Breast epithelium (tissue), 4 donors: Measurements from ENCODE around the gene IL12RB2. TPM values are rescaled to one million over a fixed set of nuclear protein-coding genes. Genes with fewer than 3 reads are reported as not detected.

Experiments
- DNase-seq, 2 donors: peaks; one replicate each; pipeline ENCODE4 v3.0.0-alpha.2; 2019; ENCODE audit warnings: low spot score in 2 of 2
- H3K27ac ChIP-seq, 2 donors: fragments of 200-600 bp; sonication (generic) in 1 of 2; one replicate each; pipeline ENCODE4 v1.5.1; 2016 to 2019; ENCODE audit warnings: mild to moderate bottlenecking in 1 of 2
- H3K27me3 ChIP-seq, 2 donors: fragments of 200-600 bp; sonication (generic) in 1 of 2; one replicate each; pipeline versions ENCODE4 v1.5.1 to v1.6.0; 2017 to 2019; ENCODE audit warnings: control low read depth in 1 of 2, mild to moderate bottlenecking in 1 of 2
- H3K36me3 ChIP-seq: fragments of 200-600 bp; one replicate; pipeline ENCODE4 v1.5.1; 2019
- H3K4me1 ChIP-seq, 2 donors: fragments of 200-600 bp; sonication (generic); one replicate each; pipeline ENCODE4 v1.5.1; 2016 to 2019; ENCODE audit warnings: control low read depth in 1 of 2
- H3K4me3 ChIP-seq, 3 donors: fragments of 200-600 bp; sonication (generic); 1 replicate in 2 of 3; 2 replicates in 1 of 3; pipeline ENCODE4 v1.5.1; 2016 to 2019; ENCODE audit warnings: mild to moderate bottlenecking in 3 of 3, moderate library complexity in 2 of 3
- H3K9me3 ChIP-seq, 2 donors: fragments of 200-600 bp; sonication (generic) in 1 of 2; one replicate each; pipeline ENCODE4 v1.5.1; 2016 to 2019; ENCODE audit warnings: control low read depth in 1 of 2
- POLR2A ChIP-seq: fragments of 450-650 bp; IDR thresholded peaks from one replicate; pipeline ENCODE4 v1.6.1; 2016; ENCODE audit warnings: antibody characterized with exemption, mild to moderate bottlenecking, moderate library complexity
- POLR2AphosphoS5 ChIP-seq, 3 donors: sonication (generic); formaldehyde crosslinking; IDR thresholded peaks; one replicate each; pipeline ENCODE4 v1.6.1; 2017; ENCODE audit warnings: antibody characterized with exemption in 3 of 3
- intact Hi-C: fragments of 100-400 bp; cut with DNase I; formaldehyde crosslinking; loops from one replicate; pipeline ENCODE4 v1.15.1; 2023; ENCODE audit warnings: low total_unique reads
- total RNA-seq, 3 donors: library from RNA; depleted of rRNA; stranded (reverse); fragments of >200 nt; gene quantifications; one replicate each; pipeline ENCODE4 v1.1.0, GENCODE V29; 2016
- TF ChIP-seq, protein P1 (sequence below), 3 donors: fragments of 450-650 bp; IDR thresholded peaks; one replicate each; pipeline ENCODE4 v1.5.1; 2016 to 2017; ENCODE audit warnings: antibody characterized with exemption in 3 of 3, mild to moderate bottlenecking in 3 of 3, moderate library complexity in 3 of 3

IL12RB2 gene
- total RNA-seq, 3 donors from 2014 or later, result 0.33 to 5.1 (median 0.59) TPM

DNA sequence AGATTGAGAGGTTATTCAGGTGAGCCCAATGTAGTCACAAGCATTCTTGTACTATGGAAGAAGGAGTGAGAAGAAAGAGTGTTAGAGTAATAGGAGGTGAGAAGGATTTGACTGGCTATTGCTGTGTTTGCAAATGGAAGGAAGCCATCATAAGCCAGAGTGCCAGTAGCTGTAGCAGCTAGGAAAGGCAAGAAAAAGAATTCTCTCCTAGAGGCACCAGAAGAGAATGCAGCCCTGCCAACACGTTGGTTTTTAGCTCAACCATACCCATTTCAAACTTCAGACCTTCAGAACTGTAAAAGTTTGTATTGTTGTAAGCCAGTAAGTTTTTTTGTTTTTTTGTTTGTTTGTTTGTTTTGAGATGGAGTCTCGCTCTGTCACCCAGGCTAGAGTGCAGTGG lies 8.9 kb upstream of the IL12RB2 start:
- Histone ChIP-seq H3K4me1 (no peaks in the 10 kb centered on the region), H3K27ac (no peak overlapping the region), H3K27me3 (no peaks in the 10 kb centered on the region), H3K9me3 (no peaks in the 10 kb centered on the region), H3K4me3 (no peak overlapping the region), H3K36me3 (no peaks in the 10 kb centered on the region)
- no peak for DNase-seq
- TF ChIP-seq POLR2A (no peak), POLR2AphosphoS5 (IDR thresholded peaks at IDR 0.05) (no peak)
- TF ChIP-seq, protein P1, sequence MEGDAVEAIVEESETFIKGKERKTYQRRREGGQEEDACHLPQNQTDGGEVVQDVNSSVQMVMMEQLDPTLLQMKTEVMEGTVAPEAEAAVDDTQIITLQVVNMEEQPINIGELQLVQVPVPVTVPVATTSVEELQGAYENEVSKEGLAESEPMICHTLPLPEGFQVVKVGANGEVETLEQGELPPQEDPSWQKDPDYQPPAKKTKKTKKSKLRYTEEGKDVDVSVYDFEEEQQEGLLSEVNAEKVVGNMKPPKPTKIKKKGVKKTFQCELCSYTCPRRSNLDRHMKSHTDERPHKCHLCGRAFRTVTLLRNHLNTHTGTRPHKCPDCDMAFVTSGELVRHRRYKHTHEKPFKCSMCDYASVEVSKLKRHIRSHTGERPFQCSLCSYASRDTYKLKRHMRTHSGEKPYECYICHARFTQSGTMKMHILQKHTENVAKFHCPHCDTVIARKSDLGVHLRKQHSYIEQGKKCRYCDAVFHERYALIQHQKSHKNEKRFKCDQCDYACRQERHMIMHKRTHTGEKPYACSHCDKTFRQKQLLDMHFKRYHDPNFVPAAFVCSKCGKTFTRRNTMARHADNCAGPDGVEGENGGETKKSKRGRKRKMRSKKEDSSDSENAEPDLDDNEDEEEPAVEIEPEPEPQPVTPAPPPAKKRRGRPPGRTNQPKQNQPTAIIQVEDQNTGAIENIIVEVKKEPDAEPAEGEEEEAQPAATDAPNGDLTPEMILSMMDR (IDR thresholded peaks at IDR 0.05), result no peak
- intact Hi-C loops, result no loop called here

DNA sequence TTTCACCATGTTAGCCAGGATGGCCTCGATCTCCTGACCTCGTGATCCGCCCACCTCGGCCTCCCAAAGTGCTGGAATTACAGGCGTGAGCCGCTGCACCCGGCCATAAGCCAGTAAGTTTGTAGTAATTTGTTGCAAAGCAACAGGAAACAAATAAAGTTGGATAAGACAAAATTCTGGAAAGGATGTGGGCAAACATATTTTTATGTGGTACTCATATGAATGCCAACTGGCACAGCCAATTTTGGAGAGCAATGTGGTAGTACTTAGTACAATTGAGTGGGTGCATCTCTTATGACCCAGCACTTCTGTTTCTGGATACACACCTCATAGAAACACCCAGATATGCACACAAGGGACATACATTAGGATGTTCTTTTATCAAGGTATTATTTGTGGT lies 8.4 kb upstream of the IL12RB2 start:
- Histone ChIP-seq H3K36me3 (no peaks in the 10 kb centered on the region), H3K27me3 (no peaks in the 10 kb centered on the region), H3K9me3 (no peaks in the 10 kb centered on the region), H3K27ac (no peak overlapping the region), H3K4me1 (no peaks in the 10 kb centered on the region), H3K4me3 (no peak overlapping the region)
- intact Hi-C loops, result no loop called here
- DNase-seq, result no peak
- TF ChIP-seq, protein P1 (IDR thresholded peaks at IDR 0.05), result no peak
- TF ChIP-seq POLR2AphosphoS5 (IDR thresholded peaks at IDR 0.05), result no peak
- TF ChIP-seq POLR2A, result no peak

DNA sequence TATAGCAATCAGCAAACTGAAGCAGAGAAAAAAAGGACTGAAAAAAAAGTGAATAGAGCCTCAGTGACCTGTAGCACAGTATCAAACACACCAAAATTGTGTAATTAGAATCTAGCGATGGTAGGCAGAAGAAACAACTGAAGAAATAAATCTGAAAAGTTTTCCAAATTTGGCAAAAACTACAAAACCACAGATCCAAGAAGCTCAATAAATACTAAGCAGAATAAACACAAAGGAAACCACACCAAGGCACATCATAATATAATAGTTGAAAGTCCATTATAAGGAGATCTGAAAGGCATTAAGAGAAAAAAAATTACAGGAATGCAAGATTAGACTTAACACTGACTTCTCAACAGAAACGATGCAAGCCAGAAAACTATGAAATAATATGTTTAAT lies 7.1 kb upstream of the IL12RB2 start:
- H3K4me1 ChIP-seq, result no peaks in the 10 kb centered on the region
- intact Hi-C loops, result no loop called here
- no peak for DNase-seq
- no peaks in the 10 kb centered on the region for H3K36me3 ChIP-seq
- no peak overlapping the region for H3K4me3 ChIP-seq
- H3K27me3 ChIP-seq, result no peaks in the 10 kb centered on the region
- H3K9me3 ChIP-seq, result no peaks in the 10 kb centered on the region
- no peak overlapping the region for H3K27ac ChIP-seq
- TF ChIP-seq POLR2AphosphoS5 (IDR thresholded peaks at IDR 0.05), result no peak

DNA sequence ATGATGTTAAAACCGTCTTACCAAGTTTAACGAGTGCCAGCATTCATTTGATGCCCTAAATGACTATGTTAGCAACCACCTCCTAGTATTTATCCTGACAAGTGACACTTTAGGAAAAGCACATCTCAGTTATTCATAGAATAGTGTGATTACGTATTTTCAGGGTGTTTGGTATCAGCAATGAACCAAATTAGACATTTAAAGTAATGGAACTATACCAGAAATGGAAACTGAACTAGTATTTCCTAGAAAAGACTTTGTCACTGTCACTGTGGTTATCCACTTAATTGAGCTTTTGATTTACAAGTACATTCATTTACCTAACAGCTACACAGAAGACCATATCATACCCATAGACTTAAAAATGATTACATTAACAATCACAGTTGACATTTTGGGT lies 3.6 kb upstream of the IL12RB2 start:
- H3K4me3 ChIP-seq, result no peak overlapping the region
- intact Hi-C loops, result no loop called here
- H3K36me3 ChIP-seq, result no peaks in the 10 kb centered on the region
- no peaks in the 10 kb centered on the region for H3K4me1 ChIP-seq
- no peaks in the 10 kb centered on the region for H3K9me3 ChIP-seq
- H3K27ac ChIP-seq, result no peak overlapping the region
- peaks cover 0 to 17% of the 10 kb centered on the region in 2 donors for H3K27me3 ChIP-seq
- DNase-seq, result no peak
- TF ChIP-seq, protein P1 (IDR thresholded peaks at IDR 0.05), result no peak
- TF ChIP-seq POLR2AphosphoS5 (IDR thresholded peaks at IDR 0.05) (no peak), POLR2A (no peak)

DNA sequence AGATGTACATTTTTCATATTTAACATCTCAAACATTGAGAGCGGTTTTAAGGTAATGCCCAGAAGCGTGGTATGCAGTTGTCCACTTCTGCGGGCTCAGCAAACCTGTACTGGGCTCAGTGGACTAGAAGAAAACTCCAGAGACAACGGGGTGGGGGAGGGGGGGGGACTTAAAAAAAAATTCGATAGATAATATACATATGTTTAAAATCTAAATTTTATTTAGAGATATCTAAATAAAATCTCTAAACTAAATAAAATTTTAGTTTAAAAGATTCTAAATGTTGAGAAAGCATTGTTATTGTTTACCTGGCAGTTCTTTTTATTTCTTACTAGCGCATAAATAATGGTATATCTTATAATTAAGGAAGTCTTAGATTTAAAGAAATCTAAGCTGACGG lies 1.1 kb upstream of the IL12RB2 start:
- no peak overlapping the region for H3K4me3 ChIP-seq
- H3K4me1 ChIP-seq, result no peaks in the 10 kb centered on the region
- no peak for TF ChIP-seq POLR2AphosphoS5 (IDR thresholded peaks at IDR 0.05)
- TF ChIP-seq, protein P1 (IDR thresholded peaks at IDR 0.05), result no peak
- TF ChIP-seq POLR2A, result no peak
- no peak overlapping the region for H3K27ac ChIP-seq
- peaks cover 0 to 17% of the 10 kb centered on the region in 2 donors for H3K27me3 ChIP-seq
- no peaks in the 10 kb centered on the region for H3K9me3 ChIP-seq
- DNase-seq, result no peak
- H3K36me3 ChIP-seq, result no peaks in the 10 kb centered on the region
- intact Hi-C loops, result no loop called here

DNA sequence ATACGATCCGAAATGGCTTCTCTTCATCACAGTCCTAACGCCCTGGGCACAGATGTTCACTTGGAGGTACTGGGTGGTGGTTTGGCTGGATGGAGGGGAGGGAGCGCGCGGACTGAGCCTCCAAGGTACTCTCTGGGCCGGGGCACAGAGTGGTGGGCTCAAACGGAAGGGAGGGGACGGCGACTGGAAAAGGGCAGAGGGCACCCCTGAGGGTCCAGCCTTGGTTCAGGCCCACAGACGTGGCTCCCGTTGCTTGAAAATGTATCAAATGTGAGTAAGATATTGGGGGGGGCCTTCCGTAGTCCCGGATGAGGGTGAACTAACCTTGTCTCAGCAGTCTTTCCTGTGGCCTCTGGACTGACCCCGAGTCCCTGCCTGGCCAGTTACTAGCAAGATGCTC lies 463 bp downstream of the IL12RB2 start:
- peaks cover 0 to 17% of the 10 kb centered on the region in 2 donors for H3K27me3 ChIP-seq
- TF ChIP-seq POLR2A (no peak), POLR2AphosphoS5 (IDR thresholded peaks at IDR 0.05) (no peak)
- TF ChIP-seq, protein P1 (IDR thresholded peaks at IDR 0.05), result no peak
- H3K9me3 ChIP-seq, result no peaks in the 10 kb centered on the region
- H3K4me1 ChIP-seq, result no peaks in the 10 kb centered on the region
- no peak overlapping the region for H3K27ac ChIP-seq
- peak overlapping the region; percentile 42 to 61 (median 46) for H3K4me3 ChIP-seq
- intact Hi-C loops, result no loop called here
- no peaks in the 10 kb centered on the region for H3K36me3 ChIP-seq
- DNase-seq, result no peak
